OCI-LY7 (cell line): ENCODE results near the gene SLC29A1. TPM values are rescaled to one million over a fixed set of nuclear protein-coding genes. Genes with fewer than 3 reads are reported as not detected.

Experiments used
- BruUV-seq: library from RNA; stranded (reverse); fragments of 400-500 nt; replicated peaks from 2 replicates; lab custom pipeline; 2021; lab: Mats Ljungman, UMichigan
- CTCF ChIA-PET: fragments of 300-600 bp; sonication (Branson Sonifier 250); formaldehyde crosslinking; loops from one replicate; lab custom pipeline; 2022; ENCODE audit warnings: antibody characterized with exemption; ENCODE audit not compliant: unreplicated experiment; lab: Charles Lee
- POLR2A ChIA-PET: fragments of 300-600 bp; sonication (Branson Sonifier 250); formaldehyde crosslinking; loops from one replicate; lab custom pipeline; 2022; ENCODE audit warnings: antibody characterized with exemption; lab: Charles Lee
- DNase-seq: peaks from one replicate; pipeline ENCODE4 v3.0.0-alpha.2; 2015; ENCODE audit warnings: low spot score
- H2AFZ ChIP-seq: fragments of 200-600 bp; sonication (generic), shearing (Covaris generic); 2 replicates; pipeline ENCODE4 v1.6.1; 2014; ENCODE audit warnings: mild to moderate bottlenecking, antibody characterized with exemption, low read length, moderate library complexity
- H3K27ac ChIP-seq: fragments of 200-600 bp; sonication (generic); 2 replicates; pipeline ENCODE4 v1.5.1; 2014; ENCODE audit warnings: mixed run types, low read depth, mild to moderate bottlenecking, moderate library complexity, low read length, inconsistent platforms; ENCODE audit not compliant: poor library complexity, severe bottlenecking
- H3K36me3 ChIP-seq: fragments of 200-600 bp; sonication (generic); 2 replicates; pipeline ENCODE4 v1.6.1; 2014; ENCODE audit warnings: mild to moderate bottlenecking, antibody characterized with exemption, low read length, moderate library complexity, mixed read lengths; ENCODE audit not compliant: insufficient read depth
- H3K4me1 ChIP-seq: fragments of 200-600 bp; sonication (generic); 2 replicates; pipeline ENCODE4 v1.5.1; 2014; ENCODE audit warnings: mild to moderate bottlenecking, low read length; ENCODE audit not compliant: insufficient read depth, poor library complexity, severe bottlenecking
- H3K4me2 ChIP-seq: fragments of 200-600 bp; sonication (generic); 2 replicates; pipeline ENCODE4 v1.6.1; 2014; ENCODE audit warnings: mild to moderate bottlenecking, low read length
- H3K4me3 ChIP-seq: fragments of 200-600 bp; sonication (generic); 2 replicates; pipeline ENCODE4 v1.5.1; 2014; ENCODE audit warnings: mild to moderate bottlenecking, low read depth, low read length; ENCODE audit not compliant: poor library complexity, severe bottlenecking
- H3K79me2 ChIP-seq: fragments of 200-600 bp; sonication (generic); 2 replicates; pipeline ENCODE4 v1.6.1; 2016; ENCODE audit warnings: low read depth, mild to moderate bottlenecking, low read length, moderate library complexity, mixed read lengths; ENCODE audit not compliant: insufficient read depth
- H3K9me2 ChIP-seq: fragments of 200-600 bp; sonication (generic); 2 replicates; pipeline ENCODE4 v1.6.1; 2016; ENCODE audit warnings: mild to moderate bottlenecking, low read length, mixed read lengths; ENCODE audit not compliant: insufficient read depth
- H3K9me3 ChIP-seq: fragments of 200-600 bp; sonication (generic); 2 replicates; pipeline ENCODE4 v1.6.1; 2014; ENCODE audit warnings: mild to moderate bottlenecking, mixed run types, low read length, mixed read lengths
- H4K20me1 ChIP-seq: fragments of 200-600 bp; sonication (generic); 2 replicates; pipeline ENCODE4 v1.6.1; 2014; ENCODE audit warnings: mild to moderate bottlenecking, antibody characterized with exemption, low read length, moderate library complexity, mixed read lengths; ENCODE audit not compliant: insufficient read depth
- CTCF ChIP-seq: fragments of 200-600 bp; sonication (generic); conservative IDR thresholded peaks from 2 replicates; pipeline ENCODE4 v1.5.1; 2014; ENCODE audit warnings: mild to moderate bottlenecking, antibody characterized with exemption, low read length, moderate library complexity, mixed read lengths
- EZH2phosphoT487 ChIP-seq: fragments of 200-600 bp; sonication (generic); IDR thresholded peaks from 2 replicates; pipeline ENCODE4 v1.6.1; 2018; ENCODE audit warnings: low read depth, borderline replicate concordance, mild to moderate bottlenecking, mixed run types, antibody characterized with exemption, low read length, moderate library complexity, mixed read lengths
- intact Hi-C: fragments of 100-400 bp; cut with micrococcal nuclease; formaldehyde crosslinking; loops from one replicate; pipeline ENCODE4 v1.10.0; 2022; ENCODE audit not compliant: unreplicated experiment
- total RNA-seq, 2 experiments: library from RNA; depleted of rRNA in 1 of 2; stranded (reverse); fragments of >200 nt in 1 of 2; shearing (Covaris generic) in 1 of 2; gene quantifications; 2 replicates each; pipeline ENCODE4 v1.2.3, GENCODE V29; 2014 to 2022

The SLC29A1 gene
- total RNA-seq, 2 experiments from 2014 or later, result 52.6 to 64.6 TPM

GRCh38 chr6:44235891-44236516, 12.6 kb downstream of the SLC29A1 start:
- no peak overlapping the region for H3K4me3 ChIP-seq
- peaks cover 24% of the 10 kb centered on the region for H3K4me1 ChIP-seq
- no peak overlapping the region for H3K27ac ChIP-seq
- DNase-seq, result no peak
- intact Hi-C loops, result loop anchor here (2.0 kb wide), 1 partner anchor 15 kb away; no protein-coding TSS in a partner anchor
- no peaks in the 10 kb centered on the region for H3K9me3 ChIP-seq
- no peak overlapping the region for H2AFZ ChIP-seq
- ChIA-PET CTCF (interaction anchor here (1.8 to 2.6 kb wide), 2 partner anchors 10 to 11 kb away, joined by 10 to 15 read pairs; partner anchors contain the start of gene SLC29A1), POLR2A (interaction anchor here (2.8 kb wide), 1 partner anchor 11 kb away, joined by 15 read pairs; the partner anchor contains the start of gene SLC29A1)
- no peaks in the 10 kb centered on the region for H3K79me2 ChIP-seq
- no peak overlapping the region for H3K4me2 ChIP-seq
- no peaks in the 10 kb centered on the region for H3K9me2 ChIP-seq
- no TSS peak for BruUV-seq
- no peak for TF ChIP-seq EZH2phosphoT487
- no peak for TF ChIP-seq CTCF
- H4K20me1 ChIP-seq, result no peaks in the 10 kb centered on the region
- peaks cover 49% of the 10 kb centered on the region for H3K36me3 ChIP-seq

- intact Hi-C loops, result loop anchor here (1.0 kb wide), 1 partner anchor 14 kb away; the partner anchor contains the start of gene SLC29A1
- DNase-seq, result peak; percentile 33
- BruUV-seq, result no TSS peak
- TF ChIP-seq CTCF (no peak), EZH2phosphoT487 (no peak)
- CTCF ChIA-PET, result interaction anchor here (1.6 kb wide), 1 partner anchor 13 kb away, joined by 7 read pairs; no protein-coding TSS in a partner anchor
- H3K9me2 ChIP-seq, result no peaks in the 10 kb centered on the region
- POLR2A ChIA-PET, result interaction anchor here (0.6 kb wide), 1 partner anchor 19 kb away, joined by 4 read pairs; no protein-coding TSS in a partner anchor
- H2AFZ ChIP-seq, result peak overlapping the region; percentile 72
- peak overlapping the region; percentile 57 for H3K4me3 ChIP-seq
- peaks cover 39% of the 10 kb centered on the region; the same call in 1 of the 2 replicates for H3K36me3 ChIP-seq
- H3K79me2 ChIP-seq, result no peaks in the 10 kb centered on the region
- H4K20me1 ChIP-seq, result no peaks in the 10 kb centered on the region
- no peak overlapping the region for H3K27ac ChIP-seq
- H3K9me3 ChIP-seq, result no peaks in the 10 kb centered on the region
- peaks cover 24% of the 10 kb centered on the region for H3K4me1 ChIP-seq
- peak overlapping the region; percentile 84 for H3K4me2 ChIP-seq
Measured at GRCh38 chr6:44237021-44237812, 13.8 kb downstream of the SLC29A1 start.
